HG03064 (cell line): Measurements from ENCODE around the gene CMIP.

Experiments
- ATAC-seq: cut with Tn5 transposase; IDR thresholded peaks from one replicate; pipeline ENCODE4 v1.9.1; 2021; ENCODE audit warnings: low read depth; ENCODE audit not compliant: unreplicated experiment

Gene CMIP

DNA sequence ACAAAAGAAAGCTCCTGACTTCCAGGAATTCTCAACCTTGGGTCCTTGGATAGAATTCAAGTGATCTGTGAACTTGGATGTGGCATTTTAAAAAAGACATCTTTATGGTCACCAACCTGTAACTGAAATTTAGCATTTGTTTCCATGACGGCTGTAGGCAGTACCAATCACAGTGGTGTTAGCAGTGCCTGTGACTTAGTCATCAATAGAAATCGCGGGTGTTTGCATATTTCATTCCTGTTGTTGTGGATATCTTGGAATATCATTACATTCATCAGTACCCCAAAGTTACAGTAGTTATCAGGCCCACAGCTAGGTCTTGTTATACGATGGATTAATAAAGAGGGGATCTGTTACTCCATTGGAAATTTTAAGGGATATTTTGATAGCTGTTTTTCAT lies 81.6 kb downstream of the CMIP start:
- no peak for ATAC-seq

DNA sequence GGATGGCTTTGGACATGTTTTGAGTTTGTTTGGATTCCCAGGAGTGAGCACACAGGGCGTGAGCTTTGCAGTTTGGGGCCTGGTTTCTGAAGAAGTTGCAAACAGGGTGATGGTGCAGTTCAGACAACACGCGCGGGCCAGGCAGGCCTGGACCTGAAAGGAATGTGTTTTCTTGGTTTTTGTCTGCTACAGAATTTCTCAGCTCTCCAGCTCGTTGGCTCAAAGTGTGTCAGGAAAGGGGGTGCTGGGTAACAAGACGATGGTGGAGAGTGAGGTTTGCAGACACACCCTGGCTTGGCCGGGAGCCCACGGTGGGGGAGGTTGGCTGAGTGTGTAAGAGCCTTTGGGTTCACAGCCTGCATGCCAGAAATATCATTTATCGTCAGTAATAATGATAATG lies 82.3 kb downstream of the CMIP start:
- ATAC-seq = no peak

DNA sequence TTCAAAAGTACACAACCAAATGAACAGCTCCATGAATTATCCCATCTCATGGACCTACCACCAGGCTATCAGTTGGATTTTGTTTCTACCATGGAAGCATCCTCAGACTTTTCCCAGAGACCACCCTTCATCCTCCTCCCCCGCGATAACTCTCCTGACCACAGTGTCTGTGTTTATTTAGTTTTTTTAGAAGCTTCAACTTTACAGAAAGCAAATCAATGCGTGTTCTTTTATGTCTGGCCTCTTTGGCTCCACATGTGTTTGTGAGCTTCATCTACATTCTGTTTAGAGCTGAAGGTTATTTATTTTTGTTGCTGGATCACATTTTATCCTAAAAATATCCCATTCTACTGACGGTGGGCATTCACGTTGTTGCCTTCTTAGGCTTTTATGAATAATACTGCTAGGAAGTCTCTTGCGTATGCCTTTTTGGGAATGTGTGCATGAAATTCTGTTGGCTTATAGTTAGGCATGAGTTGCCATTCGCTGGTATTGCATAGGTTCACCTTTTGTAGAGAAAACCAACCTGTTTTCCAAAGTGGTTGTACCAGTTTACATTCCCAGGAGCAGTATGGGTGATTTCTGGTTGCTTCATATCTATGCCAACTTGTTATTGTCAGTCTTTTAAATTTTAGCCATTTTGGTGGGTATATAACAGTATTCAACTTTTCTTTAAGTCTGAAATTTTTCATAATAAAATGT lies 83.0 kb downstream of the CMIP start:
- ATAC-seq = no peak

DNA sequence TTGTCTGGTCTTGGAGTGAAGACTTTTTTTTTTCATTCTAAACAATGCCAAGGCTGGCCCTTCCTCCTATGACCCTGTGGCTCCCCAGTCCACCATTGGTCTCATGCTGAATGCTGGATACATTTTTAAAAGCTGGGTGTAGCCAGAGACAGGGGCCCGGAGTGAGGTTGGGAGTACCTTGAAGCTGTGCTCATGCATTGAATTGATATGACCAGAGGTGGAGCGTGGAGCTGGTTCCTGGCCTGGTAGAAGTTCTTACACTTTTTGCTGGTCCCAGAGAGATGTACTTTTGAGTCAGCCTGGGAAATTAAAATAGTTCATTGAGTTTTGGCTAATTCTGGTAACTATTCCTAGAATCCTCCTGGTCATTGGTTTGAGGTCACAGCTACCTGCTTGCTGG lies 83.6 kb downstream of the CMIP start:
- ATAC-seq = no peak

DNA sequence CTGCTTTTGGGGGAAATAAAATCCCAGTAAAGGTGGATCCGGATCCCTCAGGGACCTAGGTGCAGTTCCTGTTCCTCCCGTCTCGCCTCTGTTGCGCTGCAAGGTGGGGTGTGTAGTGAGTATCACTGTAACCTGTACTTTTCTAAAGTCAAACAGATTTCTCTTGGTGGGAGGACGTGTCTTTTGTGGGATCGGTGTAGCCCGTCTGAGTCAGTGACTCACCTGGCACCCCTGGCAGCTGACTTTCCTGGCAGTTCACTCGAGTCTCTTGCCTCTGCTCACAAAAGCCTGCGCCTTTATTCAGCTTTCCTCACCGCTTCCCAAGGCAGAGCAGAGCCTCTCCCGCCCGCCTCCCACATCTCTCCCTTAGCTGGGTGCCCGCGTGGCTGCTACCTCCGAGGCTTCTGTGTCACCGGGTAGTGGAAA lies 85.7 kb downstream of the CMIP start:
- ATAC-seq = no peak

DNA sequence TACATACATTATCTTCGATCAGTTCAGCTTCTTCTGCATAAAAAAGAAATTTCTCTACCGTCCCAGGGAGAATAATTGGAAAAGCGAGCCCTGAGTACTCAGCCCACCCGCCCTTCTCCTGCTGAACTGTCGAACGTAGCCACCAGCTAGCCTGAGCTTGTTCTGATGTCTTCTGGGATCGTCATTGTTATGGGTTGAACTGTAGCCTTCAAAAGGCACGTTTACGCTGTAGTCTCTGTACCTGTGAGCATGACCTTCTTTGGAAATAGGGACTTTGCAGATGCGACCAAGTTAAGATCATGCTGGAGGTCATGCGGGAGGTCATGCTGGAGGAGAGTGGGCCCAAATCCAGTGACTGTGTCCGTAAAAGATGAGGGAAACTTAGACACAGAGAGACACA lies 86.2 kb downstream of the CMIP start:
- ATAC-seq = no peak

DNA sequence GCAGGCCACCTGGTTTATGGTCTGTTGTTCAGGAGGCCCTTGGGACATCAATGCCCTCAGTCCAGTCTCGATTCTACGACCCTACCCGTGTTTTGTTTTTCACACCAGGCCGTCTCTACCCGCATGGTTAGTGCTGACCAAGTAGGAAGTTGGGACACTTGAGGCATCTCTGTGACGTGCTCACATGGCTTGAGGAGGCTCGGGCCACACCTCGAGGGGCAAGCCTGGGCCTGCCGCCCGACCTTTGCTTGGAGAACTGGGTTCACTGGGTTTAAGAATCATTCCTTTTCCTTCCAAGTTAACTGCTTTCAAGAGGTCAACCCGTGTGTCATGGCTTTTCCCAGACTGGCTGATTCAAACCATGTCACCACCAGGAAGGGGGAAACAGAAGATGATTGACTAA lies 86.8 kb downstream of the CMIP start:
- ATAC-seq = no peak

DNA sequence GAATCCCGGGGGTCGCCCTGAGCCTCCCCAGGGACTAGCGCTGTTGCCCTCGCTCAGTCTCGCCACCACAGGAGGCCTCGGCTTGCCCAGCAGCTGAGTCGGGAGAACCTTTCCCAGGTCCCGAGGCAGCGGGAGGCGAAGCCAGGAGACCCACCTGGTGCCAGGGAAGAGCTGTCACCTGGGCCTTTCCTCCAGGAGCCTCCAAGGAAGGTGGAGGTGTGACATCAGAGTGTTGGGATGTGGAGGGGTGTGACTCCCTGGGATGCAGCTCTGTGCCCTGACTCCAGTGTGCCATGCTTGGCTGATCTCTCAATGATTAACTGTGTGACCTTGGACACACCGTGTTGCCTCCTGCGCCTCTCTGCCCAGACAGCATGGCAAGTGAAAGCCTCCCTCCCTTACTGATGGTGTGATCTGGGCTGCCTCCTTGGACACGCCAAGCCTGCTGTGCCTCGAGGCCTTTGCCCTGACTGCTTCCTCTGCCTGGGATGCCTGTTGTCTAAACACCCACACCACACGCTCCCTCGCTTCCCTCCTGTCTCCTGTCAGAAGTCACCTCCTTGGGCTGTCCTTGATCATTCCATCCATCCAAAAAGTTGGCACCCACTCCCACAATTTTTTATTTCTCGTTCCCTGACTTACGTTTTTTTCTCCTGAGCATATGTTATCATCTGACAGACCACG lies 88.0 kb downstream of the CMIP start:
- ATAC-seq = no peak

DNA sequence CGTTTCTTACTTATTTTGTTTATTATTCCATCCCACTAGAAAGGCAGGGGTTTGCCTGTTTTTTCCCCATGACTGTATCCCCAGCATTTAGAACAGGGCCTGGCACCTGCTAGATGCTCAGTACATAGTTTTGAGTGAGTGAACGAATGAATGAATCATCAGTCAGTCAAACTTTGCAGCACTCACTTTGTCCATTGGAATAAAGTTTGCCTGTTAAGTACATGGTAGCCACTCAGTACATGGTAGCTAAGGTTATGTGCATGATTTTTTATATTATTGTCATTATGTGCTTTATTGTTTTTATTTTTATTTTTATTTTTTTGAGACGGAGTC lies 88.5 kb downstream of the CMIP start:
- no peak for ATAC-seq

DNA sequence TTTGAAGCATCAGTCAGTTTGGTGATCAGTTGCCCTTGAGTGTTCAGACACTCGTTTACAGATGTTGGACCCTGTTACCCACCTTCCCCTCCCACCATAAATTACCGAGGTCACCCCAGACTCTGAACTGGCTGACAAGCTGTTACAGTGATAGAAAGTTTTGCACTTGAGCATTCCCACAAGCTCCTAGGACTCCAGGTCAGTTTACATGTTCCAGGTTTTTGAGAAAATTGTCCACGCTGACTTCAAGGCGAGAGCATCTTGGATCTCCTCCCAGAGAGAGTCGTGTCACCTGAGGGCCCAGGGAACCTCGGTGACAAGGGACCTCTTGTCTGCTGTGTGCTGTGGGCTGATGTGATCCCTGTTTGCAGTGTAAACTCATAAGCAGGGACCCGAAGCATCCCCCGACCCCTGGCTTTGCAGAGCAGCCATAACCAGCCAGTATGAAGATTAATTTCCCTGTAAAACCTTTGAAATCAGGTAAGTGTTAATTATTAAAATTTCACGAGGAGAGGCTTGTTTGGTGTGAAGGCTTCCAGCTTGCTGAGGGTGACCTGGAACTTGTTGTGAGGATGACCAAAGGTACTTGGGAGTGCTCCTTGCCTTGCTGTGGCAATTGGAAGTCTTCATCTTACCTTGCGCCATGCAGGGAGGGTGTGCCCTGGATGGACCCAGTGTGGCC lies 91.2 kb downstream of the CMIP start:
- no peak for ATAC-seq

DNA sequence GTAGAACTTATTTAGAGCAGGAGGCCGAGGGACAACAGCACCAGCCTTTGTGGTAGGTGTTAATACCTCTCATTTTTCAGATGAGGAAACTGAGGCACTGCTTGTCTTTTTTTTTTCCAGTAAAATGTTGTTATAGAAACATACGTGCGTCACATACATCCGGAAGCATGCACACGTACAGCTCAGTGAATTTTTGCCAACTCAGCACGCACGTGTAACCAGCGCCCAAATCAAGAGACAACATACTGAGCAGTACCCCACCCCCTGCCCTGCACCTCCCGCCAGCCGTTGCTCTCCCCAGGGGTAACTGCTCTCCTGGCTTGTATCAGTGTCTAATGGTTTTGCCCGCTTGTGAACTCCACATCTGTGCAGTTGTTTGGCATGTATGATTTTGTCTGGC lies 92.0 kb downstream of the CMIP start:
- ATAC-seq = no peak

DNA sequence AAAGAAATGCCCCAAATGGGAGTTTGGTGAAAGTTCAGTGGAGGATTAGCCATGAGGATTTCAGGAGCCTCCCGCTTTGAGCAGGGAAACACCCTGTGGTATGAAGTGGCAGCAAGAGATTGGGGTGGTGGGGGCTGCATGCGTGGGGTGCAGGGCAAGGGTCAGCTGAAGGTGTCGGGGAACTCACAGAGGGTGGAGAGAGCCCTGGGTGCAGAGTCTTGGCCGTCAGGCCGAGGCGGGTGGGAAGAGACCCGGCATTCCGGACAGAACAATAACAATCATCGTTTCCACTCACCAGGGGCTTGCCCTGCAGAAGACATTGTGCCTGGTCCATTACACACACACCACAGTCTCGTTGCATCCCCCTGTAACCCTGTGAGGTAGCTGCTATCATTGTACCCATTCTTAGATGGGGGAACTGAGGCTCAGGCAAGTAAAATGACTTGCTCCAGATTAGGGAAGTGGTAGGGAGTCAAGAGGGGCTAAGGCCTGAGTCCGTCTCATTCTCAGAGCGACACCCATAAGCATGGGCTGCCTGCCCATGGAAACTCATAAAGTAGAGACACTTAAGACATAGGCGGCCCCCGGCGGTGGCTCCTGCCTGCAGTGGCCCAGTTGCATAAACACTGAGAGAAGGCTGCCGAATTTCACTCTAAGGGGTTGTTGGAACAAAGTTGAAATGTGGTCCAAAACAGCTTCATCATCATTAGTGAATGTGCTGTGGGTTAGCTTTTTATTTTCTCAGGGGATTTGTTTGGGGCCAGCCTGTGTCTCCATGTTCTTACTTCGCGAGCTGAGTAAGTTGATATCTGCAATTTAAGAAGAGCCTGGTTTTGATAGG lies 93.3 kb downstream of the CMIP start:
- ATAC-seq = no peak

DNA sequence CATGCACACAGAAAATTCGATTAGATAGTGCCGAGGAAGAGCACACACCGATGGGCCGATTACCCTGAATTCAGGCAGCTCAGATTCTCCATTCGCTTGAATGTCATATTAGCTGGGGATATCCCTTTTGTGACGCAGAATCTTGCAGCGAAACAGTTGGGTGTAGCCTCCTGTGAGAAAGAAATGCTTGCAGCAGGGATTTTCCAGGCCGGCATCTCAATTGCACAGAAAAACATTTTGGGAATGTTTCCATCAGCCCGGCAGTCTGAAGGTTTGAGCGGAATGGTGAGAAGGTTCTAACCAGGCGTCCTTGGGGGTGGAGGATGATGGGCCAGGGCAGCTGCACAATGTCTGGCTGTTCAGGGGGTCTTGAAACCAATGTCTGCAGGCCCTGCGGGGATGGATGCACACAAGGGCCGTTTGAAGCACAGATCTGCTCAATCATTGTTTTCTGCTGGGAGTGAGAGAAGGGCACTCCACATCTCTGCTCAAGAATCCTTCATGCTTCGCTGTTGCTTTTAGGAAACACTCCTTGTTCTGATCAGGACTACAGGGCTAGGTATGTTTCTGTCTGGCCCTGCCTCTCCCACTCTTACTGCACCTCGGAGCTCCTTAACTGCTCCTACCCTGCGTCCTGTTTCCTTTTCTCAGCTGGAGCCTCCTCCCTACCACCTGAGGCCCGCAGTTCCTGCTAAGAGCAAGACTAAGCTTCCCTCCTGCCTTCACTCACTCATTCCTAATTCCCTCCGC lies 94.6 kb downstream of the CMIP start:
- no peak for ATAC-seq

DNA sequence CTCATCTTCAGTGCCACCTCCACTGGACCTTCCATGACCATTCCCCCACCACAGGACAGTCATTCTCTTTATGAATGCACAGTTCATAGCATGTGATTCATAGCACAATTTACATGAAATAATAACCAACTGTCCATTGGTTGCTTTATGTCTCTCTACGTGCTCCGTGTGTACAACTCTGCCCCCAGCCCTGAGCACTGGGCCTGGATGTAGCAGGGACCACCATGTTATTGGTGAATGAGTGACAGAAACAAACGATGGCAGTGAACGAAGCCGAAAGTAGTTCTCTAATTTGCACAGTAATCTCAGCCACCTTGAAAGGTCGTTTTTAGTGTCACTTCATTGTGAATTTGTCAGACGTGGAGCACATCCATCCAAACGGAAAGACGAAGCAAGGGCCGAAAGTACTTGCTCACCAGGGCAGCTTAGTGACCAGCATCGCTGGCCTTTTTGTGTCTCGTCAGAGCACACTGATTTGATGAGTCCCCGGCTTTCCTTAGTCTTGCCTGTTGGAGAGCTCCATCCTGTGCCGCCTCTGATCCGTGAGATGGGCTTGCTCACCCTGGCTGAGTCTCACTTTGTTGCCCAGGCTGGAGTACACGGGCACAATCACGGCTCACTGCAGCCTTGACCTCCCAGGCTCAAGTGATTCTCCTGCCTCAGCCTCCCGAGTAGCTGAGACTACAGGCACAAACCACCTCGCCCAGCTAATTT lies 95.3 kb downstream of the CMIP start:
- ATAC-seq = no peak

DNA sequence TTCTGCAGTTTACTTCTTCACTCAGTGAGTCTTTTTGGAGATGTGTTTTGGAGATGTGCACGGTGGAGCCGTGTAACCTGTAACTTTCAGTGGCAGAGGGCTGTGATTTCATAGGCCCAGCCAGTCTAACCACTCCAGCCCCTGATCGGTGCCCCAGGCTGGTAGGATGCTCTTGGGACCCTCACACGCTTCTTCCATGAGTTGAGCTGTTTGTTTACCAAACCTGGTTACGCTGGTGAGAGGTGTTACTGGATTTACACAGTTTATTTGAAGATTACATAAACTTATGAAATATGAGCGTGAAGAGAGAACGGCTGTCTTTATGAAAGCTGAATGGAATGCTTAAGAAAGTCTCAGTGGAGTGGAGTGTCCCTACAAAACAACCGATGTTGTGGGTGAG lies 96.7 kb downstream of the CMIP start:
- ATAC-seq = no peak

DNA sequence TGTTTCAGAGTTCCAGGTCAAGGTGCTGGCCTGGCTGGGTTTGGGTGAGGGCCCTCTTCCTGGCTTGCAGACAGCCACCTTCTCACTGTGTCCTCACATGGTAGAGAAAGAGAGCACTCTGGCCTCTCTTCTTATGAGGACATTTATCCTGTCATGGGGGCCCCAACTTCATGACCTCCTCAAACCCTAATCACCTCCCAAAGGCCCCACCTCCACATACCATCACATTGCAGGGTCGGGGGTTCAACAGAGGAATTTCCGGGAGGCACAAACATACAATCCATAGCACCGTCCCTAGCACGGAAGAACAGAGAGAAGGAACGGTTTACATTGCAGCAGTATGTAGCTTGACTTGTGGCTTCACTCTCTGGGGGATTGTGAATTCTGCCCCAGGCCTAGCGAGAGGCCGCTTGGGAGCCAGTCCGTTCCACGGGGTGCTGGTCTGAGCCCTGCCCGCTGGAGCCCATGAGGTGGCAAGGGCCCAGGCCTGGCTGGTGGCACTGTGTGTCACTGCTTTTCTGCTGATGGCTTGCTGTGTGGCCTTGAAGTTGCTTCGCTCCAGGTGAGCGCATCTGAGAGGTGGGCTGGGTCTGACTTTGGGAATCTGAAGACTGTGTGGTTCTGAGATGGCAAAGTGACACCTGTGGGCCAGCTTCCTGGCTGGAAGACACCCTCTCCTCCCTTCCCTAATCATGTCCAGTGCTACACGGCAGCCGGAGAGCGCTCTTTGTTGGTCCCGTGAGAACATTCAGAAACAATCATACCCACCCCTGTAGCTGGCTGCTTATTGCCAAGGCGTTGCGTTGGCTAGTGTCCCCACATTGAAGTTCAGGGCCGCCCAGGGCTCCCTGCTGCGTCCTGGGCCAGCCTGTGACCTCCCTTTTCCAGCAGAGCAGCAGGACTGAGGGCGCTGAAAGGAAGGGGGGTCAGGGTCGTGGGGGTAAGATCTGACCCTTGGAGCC lies 98.3 kb downstream of the CMIP start:
- ATAC-seq = no peak

DNA sequence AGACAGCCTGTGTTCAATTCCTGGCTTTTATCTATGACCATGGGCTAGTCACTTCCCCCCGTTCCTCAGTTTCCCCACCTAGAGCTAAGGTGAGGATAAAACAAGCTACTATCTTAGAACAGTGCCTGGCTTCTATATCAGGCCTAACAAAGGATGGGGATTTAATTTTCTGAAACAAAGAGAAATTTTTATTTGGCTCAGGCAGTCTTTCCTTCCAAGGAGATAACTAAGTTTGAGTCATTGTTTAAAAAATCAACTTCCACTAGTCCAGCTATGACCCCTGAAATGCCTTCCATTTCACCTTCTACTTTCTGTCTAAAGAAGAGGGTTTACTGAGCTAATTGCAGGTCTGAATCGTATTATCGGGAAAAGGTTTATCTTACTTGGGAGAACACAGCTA lies 99.0 kb downstream of the CMIP start:
- ATAC-seq = no peak

DNA sequence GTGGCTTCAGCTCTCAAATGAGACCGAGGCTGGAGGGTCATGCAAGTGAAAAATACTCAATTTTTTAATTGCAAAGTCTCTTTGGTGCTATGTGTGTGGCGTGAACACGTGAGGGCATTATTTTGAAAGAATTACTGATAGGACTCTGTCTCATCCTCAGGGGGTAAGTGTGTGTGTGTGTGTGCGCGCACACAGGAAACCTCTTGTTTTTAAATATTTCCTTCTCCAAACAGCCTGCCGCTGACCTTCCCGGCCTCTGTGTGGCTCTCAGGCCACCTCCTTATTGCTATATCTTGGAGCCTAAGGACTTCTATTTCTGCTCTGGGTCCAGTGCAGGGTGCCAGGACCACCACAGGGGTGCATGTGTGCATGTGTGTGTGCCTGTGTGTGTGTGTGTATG lies 99.7 kb downstream of the CMIP start:
- no peak for ATAC-seq
